Upper lobe of left lung (tissue), 4 donors: ENCODE data around the gene SMAD2.

ENCODE experiments used
- POLR2AphosphoS5 ChIP-seq, 2 donors: sonication (generic); formaldehyde crosslinking; IDR thresholded peaks; one replicate each; pipeline ENCODE4 v1.5.1; 2017; ENCODE audit warnings: antibody characterized with exemption in 2 of 2
- TF ChIP-seq, protein P1 (sequence below), 6 experiments: fragments of 450-650 bp in 4 of 6; fragments of 200-600 bp in 2 of 6; sonication (generic) in 2 of 6; IDR thresholded peaks; one replicate each; pipeline ENCODE4 v1.5.1; 2016 to 2019; ENCODE audit warnings: antibody characterized with exemption in 6 of 6

DNA sequence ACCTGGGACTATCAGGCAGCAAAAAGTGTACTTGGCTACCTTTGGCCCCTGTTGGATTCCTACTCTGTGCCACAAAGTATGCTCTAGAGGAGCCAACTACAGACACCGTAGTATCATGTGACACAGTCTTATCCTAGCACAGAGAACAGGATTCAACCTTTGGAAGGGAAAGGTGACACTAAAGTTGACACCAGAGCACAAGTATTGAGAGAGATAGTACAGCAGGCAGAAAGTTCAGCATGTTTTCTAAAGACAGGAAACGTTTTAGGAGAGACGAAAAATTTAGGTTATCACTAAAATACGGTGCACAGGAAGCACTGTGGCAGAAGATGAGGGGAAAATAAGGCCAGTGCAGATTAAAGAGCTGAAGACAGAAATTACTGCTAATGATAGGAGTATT lies 18.6 kb downstream of the SMAD2 start:
- TF ChIP-seq POLR2AphosphoS5 (IDR thresholded peaks at IDR 0.05): no peak
- TF ChIP-seq, protein P1, sequence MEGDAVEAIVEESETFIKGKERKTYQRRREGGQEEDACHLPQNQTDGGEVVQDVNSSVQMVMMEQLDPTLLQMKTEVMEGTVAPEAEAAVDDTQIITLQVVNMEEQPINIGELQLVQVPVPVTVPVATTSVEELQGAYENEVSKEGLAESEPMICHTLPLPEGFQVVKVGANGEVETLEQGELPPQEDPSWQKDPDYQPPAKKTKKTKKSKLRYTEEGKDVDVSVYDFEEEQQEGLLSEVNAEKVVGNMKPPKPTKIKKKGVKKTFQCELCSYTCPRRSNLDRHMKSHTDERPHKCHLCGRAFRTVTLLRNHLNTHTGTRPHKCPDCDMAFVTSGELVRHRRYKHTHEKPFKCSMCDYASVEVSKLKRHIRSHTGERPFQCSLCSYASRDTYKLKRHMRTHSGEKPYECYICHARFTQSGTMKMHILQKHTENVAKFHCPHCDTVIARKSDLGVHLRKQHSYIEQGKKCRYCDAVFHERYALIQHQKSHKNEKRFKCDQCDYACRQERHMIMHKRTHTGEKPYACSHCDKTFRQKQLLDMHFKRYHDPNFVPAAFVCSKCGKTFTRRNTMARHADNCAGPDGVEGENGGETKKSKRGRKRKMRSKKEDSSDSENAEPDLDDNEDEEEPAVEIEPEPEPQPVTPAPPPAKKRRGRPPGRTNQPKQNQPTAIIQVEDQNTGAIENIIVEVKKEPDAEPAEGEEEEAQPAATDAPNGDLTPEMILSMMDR (IDR thresholded peaks at IDR 0.05): no peak
